ENCODE data around the gene B4GALNT3. TPM values are rescaled to one million over a fixed set of nuclear protein-coding genes. Genes with fewer than 3 reads are reported as not detected.
"Not testable (repeated sequence)": the region's sequence is repeated elsewhere in the genome, so short reads cannot be mapped to it uniquely, and the experiment has no call there.

The B4GALNT3 gene
- total and polyA plus RNA-seq, 2 of the 13 experiments (the other 11 are each of a cell fraction or from before 2014, with no cell fraction given), result 3.2 to 4.4 TPM

- TF ChIP-seq, protein P1, sequence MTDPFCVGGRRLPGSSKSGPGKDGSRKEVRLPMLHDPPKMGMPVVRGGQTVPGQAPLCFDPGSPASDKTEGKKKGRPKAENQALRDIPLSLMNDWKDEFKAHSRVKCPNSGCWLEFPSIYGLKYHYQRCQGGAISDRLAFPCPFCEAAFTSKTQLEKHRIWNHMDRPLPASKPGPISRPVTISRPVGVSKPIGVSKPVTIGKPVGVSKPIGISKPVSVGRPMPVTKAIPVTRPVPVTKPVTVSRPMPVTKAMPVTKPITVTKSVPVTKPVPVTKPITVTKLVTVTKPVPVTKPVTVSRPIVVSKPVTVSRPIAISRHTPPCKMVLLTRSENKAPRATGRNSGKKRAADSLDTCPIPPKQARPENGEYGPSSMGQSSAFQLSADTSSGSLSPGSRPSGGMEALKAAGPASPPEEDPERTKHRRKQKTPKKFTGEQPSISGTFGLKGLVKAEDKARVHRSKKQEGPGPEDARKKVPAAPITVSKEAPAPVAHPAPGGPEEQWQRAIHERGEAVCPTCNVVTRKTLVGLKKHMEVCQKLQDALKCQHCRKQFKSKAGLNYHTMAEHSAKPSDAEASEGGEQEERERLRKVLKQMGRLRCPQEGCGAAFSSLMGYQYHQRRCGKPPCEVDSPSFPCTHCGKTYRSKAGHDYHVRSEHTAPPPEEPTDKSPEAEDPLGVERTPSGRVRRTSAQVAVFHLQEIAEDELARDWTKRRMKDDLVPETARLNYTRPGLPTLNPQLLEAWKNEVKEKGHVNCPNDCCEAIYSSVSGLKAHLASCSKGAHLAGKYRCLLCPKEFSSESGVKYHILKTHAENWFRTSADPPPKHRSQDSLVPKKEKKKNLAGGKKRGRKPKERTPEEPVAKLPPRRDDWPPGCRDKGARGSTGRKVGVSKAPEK (CRISPR knock-in tag; IDR thresholded peaks at IDR 0.05; ENCODE audit: borderline replicate concordance), result 0 out of 2 replicates have a peak, but pooled peaks have one; percentile 57
- peak; percentile 72; the same call in 1 of the 2 replicates for TF ChIP-seq SOX5 (CRISPR knock-in tag; IDR thresholded peaks at IDR 0.05; ENCODE audit: borderline replicate concordance)
- TF ChIP-seq PITX1 (CRISPR knock-in tag; IDR thresholded peaks at IDR 0.05), result peak; percentile 50; the same call in 1 of the 2 replicates
- TF ChIP-seq, protein P2, sequence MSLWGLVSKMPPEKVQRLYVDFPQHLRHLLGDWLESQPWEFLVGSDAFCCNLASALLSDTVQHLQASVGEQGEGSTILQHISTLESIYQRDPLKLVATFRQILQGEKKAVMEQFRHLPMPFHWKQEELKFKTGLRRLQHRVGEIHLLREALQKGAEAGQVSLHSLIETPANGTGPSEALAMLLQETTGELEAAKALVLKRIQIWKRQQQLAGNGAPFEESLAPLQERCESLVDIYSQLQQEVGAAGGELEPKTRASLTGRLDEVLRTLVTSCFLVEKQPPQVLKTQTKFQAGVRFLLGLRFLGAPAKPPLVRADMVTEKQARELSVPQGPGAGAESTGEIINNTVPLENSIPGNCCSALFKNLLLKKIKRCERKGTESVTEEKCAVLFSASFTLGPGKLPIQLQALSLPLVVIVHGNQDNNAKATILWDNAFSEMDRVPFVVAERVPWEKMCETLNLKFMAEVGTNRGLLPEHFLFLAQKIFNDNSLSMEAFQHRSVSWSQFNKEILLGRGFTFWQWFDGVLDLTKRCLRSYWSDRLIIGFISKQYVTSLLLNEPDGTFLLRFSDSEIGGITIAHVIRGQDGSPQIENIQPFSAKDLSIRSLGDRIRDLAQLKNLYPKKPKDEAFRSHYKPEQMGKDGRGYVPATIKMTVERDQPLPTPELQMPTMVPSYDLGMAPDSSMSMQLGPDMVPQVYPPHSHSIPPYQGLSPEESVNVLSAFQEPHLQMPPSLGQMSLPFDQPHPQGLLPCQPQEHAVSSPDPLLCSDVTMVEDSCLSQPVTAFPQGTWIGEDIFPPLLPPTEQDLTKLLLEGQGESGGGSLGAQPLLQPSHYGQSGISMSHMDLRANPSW (CRISPR knock-in tag; IDR thresholded peaks at IDR 0.05; ENCODE audit: borderline replicate concordance), result peak; percentile 90; the same call in 1 of the 2 replicates
- peak; percentile 31; the same call in 1 of the 2 replicates for TF ChIP-seq RFXAP (CRISPR knock-in tag; IDR thresholded peaks at IDR 0.05; ENCODE audit: borderline replicate concordance)
- TF ChIP-seq, protein P3, sequence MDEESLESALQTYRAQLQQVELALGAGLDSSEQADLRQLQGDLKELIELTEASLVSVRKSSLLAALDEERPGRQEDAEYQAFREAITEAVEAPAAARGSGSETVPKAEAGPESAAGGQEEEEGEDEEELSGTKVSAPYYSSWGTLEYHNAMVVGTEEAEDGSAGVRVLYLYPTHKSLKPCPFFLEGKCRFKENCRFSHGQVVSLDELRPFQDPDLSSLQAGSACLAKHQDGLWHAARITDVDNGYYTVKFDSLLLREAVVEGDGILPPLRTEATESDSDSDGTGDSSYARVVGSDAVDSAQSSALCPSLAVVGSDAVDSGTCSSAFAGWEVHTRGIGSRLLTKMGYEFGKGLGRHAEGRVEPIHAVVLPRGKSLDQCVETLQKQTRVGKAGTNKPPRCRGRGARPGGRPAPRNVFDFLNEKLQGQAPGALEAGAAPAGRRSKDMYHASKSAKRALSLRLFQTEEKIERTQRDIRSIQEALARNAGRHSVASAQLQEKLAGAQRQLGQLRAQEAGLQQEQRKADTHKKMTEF (CRISPR knock-in tag; IDR thresholded peaks at IDR 0.05), result peak; percentile 74; the same call in 1 of the 2 replicates
- peak; percentile 61 for TF ChIP-seq ZNF501 (CRISPR knock-in tag; IDR thresholded peaks at IDR 0.05)
- 0 out of 2 replicates have a peak, but pooled peaks have one; percentile 47 for TF ChIP-seq SP4 (CRISPR knock-in tag; IDR thresholded peaks at IDR 0.05)
- peak; percentile 58 for TF ChIP-seq ZNF687 (CRISPR knock-in tag; IDR thresholded peaks at IDR 0.05)
- TF ChIP-seq ZBTB7A (CRISPR knock-in tag; IDR thresholded peaks at IDR 0.05), result peak; percentile 84
- TF ChIP-seq NONO (IDR thresholded peaks at IDR 0.05), result not testable (repeated sequence)
- 0 out of 2 replicates have a peak, but pooled peaks have one; percentile 27 for TF ChIP-seq NONO (CRISPR knock-in tag; conservative IDR thresholded peaks at IDR 0.05)
- TF ChIP-seq ZBTB7B (CRISPR knock-in tag; IDR thresholded peaks at IDR 0.05), result peak; percentile 91
- peak; percentile 82; the same call in 1 of the 2 replicates for TF ChIP-seq ZBTB20 (CRISPR knock-in tag; IDR thresholded peaks at IDR 0.05; ENCODE audit: borderline replicate concordance, low read depth)
Observed at GRCh38 chr12:577994-578747, 118.4 kb downstream of the B4GALNT3 start (continued).
